Natural killer cell (primary cell): Measurements from ENCODE around the gene DNAJB1. TPM values are rescaled to one million over a fixed set of nuclear protein-coding genes. Genes with fewer than 3 reads are reported as not detected.
"Not testable (repeated sequence)": the region's sequence is repeated elsewhere in the genome, so short reads cannot be mapped to it uniquely, and the experiment has no call there.

Source experiments
- ATAC-seq, 3 donors: fragments of 150-1000 bp in 2 of 3; fragments of 200-7000 bp in 1 of 3; cut with Tn5 transposase; 1 replicate in 1 of 3; 2 replicates in 2 of 3; pipeline ENCODE4 v1.10.0; 2021; ENCODE audit warnings: mild to moderate bottlenecking in 2 of 3, moderate library complexity in 2 of 3
- DNase-seq, 2 donors: peaks; one replicate each; pipeline versions ENCODE4 v3.0.0 to v3.0.0-alpha.2; 2013 to 2021; ENCODE audit warnings: mixed read lengths in 1 of 2
- H3K27ac ChIP-seq: one replicate; pipeline ENCODE4 v1.5.1; 2013; ENCODE audit warnings: mild to moderate bottlenecking, low read length
- H3K27me3 ChIP-seq: one replicate; pipeline ENCODE4 v1.6.1; 2013; ENCODE audit warnings: low read length; ENCODE audit not compliant: control insufficient read depth, insufficient read depth
- H3K36me3 ChIP-seq: one replicate; pipeline ENCODE4 v1.6.1; 2013; ENCODE audit warnings: low read length; ENCODE audit not compliant: control insufficient read depth, insufficient read depth
- H3K4me1 ChIP-seq: one replicate; pipeline ENCODE4 v1.6.1; 2013; ENCODE audit warnings: low read length; ENCODE audit not compliant: control insufficient read depth, insufficient read depth
- H3K4me3 ChIP-seq: one replicate; pipeline ENCODE4 v1.5.1; 2013; ENCODE audit warnings: low read length
- H3K9me3 ChIP-seq: one replicate; pipeline ENCODE4 v1.6.1; 2013; ENCODE audit warnings: low read length; ENCODE audit not compliant: control insufficient read depth, insufficient read depth
- H3K27ac Mint-ChIP-seq, 2 donors: one replicate each; pipeline ENCODE4 v1.8.0; 2022; ENCODE audit warnings: mild to moderate bottlenecking in 2 of 2, mixed read lengths in 2 of 2, moderate library complexity in 1 of 2
- H3K27me3 Mint-ChIP-seq, 2 donors: one replicate each; pipeline ENCODE4 v1.8.0; 2022; ENCODE audit warnings: low read depth in 2 of 2, mixed read lengths in 2 of 2
- H3K36me3 Mint-ChIP-seq: one replicate; pipeline ENCODE4 v1.8.0; 2022; ENCODE audit warnings: mixed read lengths
- H3K4me1 Mint-ChIP-seq, 2 donors: one replicate each; pipeline ENCODE4 v1.8.0; 2022; ENCODE audit warnings: mixed read lengths in 2 of 2
- H3K4me3 Mint-ChIP-seq: one replicate; pipeline ENCODE4 v1.8.0; 2022; ENCODE audit warnings: mild to moderate bottlenecking, moderate library complexity, mixed read lengths
- H3K9me3 Mint-ChIP-seq, 2 donors: one replicate each; pipeline ENCODE4 v1.8.0; 2022; ENCODE audit warnings: mixed read lengths in 2 of 2
- CTCF ChIP-seq: fragments of 200-600 bp; IDR thresholded peaks from one replicate; pipeline ENCODE4 v1.8.0; 2022; ENCODE audit warnings: antibody characterized with exemption
- WGBS: methylation state at CpG from one replicate; pipeline ENCODE4 v1.1.7; 2013; ENCODE audit warnings: missing lambda C conversion rate; ENCODE audit not compliant: insufficient coverage; 5-methylcytosine and 5-hydroxymethylcytosine counted together
- intact Hi-C: fragments of 100-400 bp; cut with micrococcal nuclease; formaldehyde crosslinking; loops from one replicate; pipeline ENCODE4 v1.14.2; 2022
- total RNA-seq, 4 donors: library from RNA; stranded (reverse); fragments of 120-200 nt in 1 of 4; gene quantifications; one replicate each; pipeline versions ENCODE4 v1.2.3 to v1.2.4, GENCODE V29; 2013 to 2022

DNAJB1 gene
- total RNA-seq, 3 donors from 2014 or later (not counting 1 experiment from before 2014, with no cell fraction given) = 148 to 238 (median 192) TPM

- Histone ChIP-seq H3K27ac (no peak overlapping the region), H3K36me3 (peaks cover 1% of the 10 kb centered on the region), H3K4me1 (no peaks in the 10 kb centered on the region), H3K9me3 (no peaks in the 10 kb centered on the region), H3K4me3 (no peak overlapping the region), H3K27me3 (no peaks in the 10 kb centered on the region)
- no peak for TF ChIP-seq CTCF
- Mint-ChIP-seq H3K27me3 (no peaks in the 10 kb centered on the region), H3K36me3 (no peaks in the 10 kb centered on the region), H3K4me1 (peaks cover 0 to 8% of the 10 kb centered on the region in 2 donors), H3K4me3 (no peak overlapping the region), H3K27ac (no peak overlapping the region), H3K9me3 (no peaks in the 10 kb centered on the region)
- DNase-seq (no peak), ATAC-seq (no peak)
- 92% methylated on average over 5 of the region's 5 CpGs for WGBS
- intact Hi-C loops = no loop called here
These were observed 25.9 kb upstream of the DNAJB1 start for GRCh38 chr19:14544047-14544446.

GRCh38 chr19:14542711-14543328 is 24.6 kb upstream of the DNAJB1 start:
- H3K4me3 Mint-ChIP-seq = no peak overlapping the region
- no peaks in the 10 kb centered on the region for H3K36me3 Mint-ChIP-seq
- H3K4me1 ChIP-seq = no peaks in the 10 kb centered on the region
- intact Hi-C loops = no loop called here
- no peaks in the 10 kb centered on the region for H3K36me3 ChIP-seq
- ATAC-seq (no peak), DNase-seq (no peak)
- H3K27me3 ChIP-seq = no peaks in the 10 kb centered on the region
- H3K9me3 ChIP-seq = no peaks in the 10 kb centered on the region
- no peak overlapping the region for H3K4me3 ChIP-seq
- no peak overlapping the region for H3K27ac Mint-ChIP-seq
- 64% methylated on average over 7 of the region's 7 CpGs for WGBS
- peaks cover 0 to 8% of the 10 kb centered on the region in 2 donors for H3K4me1 Mint-ChIP-seq
- TF ChIP-seq CTCF = no peak
- H3K9me3 Mint-ChIP-seq = no peaks in the 10 kb centered on the region
- H3K27ac ChIP-seq = no peak overlapping the region
- H3K27me3 Mint-ChIP-seq = no peaks in the 10 kb centered on the region

- H3K36me3 Mint-ChIP-seq, H3K9me3 Mint-ChIP-seq, H3K9me3 ChIP-seq, H3K27ac ChIP-seq, DNase-seq, H3K4me3 ChIP-seq, H3K36me3 ChIP-seq, H3K27me3 ChIP-seq, H3K27ac Mint-ChIP-seq, H3K27me3 Mint-ChIP-seq, intact Hi-C loops, H3K4me1 ChIP-seq, ATAC-seq, H3K4me3 Mint-ChIP-seq: not testable (repeated sequence)
- WGBS = 87% methylated on average over 5 of the region's 5 CpGs
- peaks cover 0 to 13% of the 10 kb centered on the region in 2 donors for H3K4me1 Mint-ChIP-seq
These were observed 23.8 kb upstream of the DNAJB1 start for GRCh38 chr19:14541979-14542378.

- ATAC-seq (no peak), DNase-seq (no peak)
- Histone ChIP-seq H3K4me3 (no peak overlapping the region), H3K9me3 (no peaks in the 10 kb centered on the region), H3K4me1 (no peaks in the 10 kb centered on the region), H3K27me3 (no peaks in the 10 kb centered on the region), H3K36me3 (no peaks in the 10 kb centered on the region), H3K27ac (no peak overlapping the region)
- Mint-ChIP-seq H3K9me3 (no peaks in the 10 kb centered on the region), H3K4me3 (no peak overlapping the region), H3K36me3 (no peaks in the 10 kb centered on the region), H3K27me3 (no peaks in the 10 kb centered on the region), H3K4me1 (peaks cover 0 to 18% of the 10 kb centered on the region in 2 donors), H3K27ac (no peak overlapping the region)
- TF ChIP-seq CTCF = no peak
- WGBS = 95% methylated on average over 19 of the region's 19 CpGs
- intact Hi-C loops = no loop called here
These were observed 22.7 kb upstream of the DNAJB1 start for GRCh38 chr19:14540741-14541525.
